ENCODE results near the gene OPN1MW3. TPM values are rescaled to one million over a fixed set of nuclear protein-coding genes. Genes with fewer than 3 reads are reported as not detected.
A peak's percentile ranks its signal among the peaks of the same experiment; 100 is the strongest.

Gene OPN1MW3
- total RNA-seq, 2 donors from 2014 or later: not detected

GRCh38 chrX:154308108-154308946 lies 50.9 kb downstream of the OPN1MW3 start:
- peak; percentile 73 for DNase-seq (ENCODE audit: low spot score)
- no peaks in the 10 kb centered on the region for H3K9me3 ChIP-seq
- TF ChIP-seq, protein P1, sequence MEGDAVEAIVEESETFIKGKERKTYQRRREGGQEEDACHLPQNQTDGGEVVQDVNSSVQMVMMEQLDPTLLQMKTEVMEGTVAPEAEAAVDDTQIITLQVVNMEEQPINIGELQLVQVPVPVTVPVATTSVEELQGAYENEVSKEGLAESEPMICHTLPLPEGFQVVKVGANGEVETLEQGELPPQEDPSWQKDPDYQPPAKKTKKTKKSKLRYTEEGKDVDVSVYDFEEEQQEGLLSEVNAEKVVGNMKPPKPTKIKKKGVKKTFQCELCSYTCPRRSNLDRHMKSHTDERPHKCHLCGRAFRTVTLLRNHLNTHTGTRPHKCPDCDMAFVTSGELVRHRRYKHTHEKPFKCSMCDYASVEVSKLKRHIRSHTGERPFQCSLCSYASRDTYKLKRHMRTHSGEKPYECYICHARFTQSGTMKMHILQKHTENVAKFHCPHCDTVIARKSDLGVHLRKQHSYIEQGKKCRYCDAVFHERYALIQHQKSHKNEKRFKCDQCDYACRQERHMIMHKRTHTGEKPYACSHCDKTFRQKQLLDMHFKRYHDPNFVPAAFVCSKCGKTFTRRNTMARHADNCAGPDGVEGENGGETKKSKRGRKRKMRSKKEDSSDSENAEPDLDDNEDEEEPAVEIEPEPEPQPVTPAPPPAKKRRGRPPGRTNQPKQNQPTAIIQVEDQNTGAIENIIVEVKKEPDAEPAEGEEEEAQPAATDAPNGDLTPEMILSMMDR (IDR thresholded peaks at IDR 0.05): peak; percentile 45 to 81
- no peak overlapping the region for H3K4me3 ChIP-seq
- no peaks in the 10 kb centered on the region for H3K4me1 ChIP-seq
- H3K36me3 ChIP-seq: no peaks in the 10 kb centered on the region
- no peaks in the 10 kb centered on the region for H3K27me3 ChIP-seq
- H3K27ac ChIP-seq: no peak overlapping the region

DNA sequence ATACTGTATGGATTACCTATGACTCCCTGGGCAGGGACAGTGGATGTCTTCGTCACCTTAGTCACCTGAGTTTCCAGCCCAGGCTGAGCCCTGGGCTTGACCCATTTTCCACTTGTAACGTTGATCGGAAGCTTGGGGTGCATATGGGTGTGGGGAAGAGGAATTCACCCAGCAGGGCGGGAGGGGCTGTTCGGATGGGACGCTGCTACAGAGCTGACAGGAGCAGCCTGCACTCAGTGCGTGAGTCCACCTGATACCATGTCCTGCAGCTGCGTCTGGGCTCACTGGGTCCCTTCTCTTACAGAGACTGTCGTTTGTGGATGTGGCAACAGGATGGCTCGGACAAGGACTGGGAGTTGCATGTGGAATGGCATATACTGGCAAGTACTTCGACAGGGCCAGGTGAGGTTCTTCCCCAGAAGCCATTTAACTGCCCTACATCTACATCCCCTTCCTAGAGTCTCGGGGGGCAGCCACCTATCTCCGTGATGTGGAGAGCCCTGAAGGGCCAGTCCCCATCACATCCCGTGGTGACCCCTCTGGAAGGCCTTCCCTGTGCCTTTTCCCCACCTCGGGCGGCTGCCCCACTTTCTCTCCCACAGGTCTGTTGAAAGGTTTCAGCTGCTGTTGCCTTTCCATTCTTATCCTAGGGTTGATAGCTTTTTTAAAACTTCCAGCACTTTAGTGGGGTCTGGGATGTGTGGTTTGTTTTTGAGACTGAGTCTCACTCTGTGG lies 51.8 kb downstream of the OPN1MW3 start:
- DNase-seq (ENCODE audit: low spot score): no peak
- Histone ChIP-seq H3K4me3 (no peak overlapping the region), H3K27ac (no peak overlapping the region), H3K27me3 (no peaks in the 10 kb centered on the region), H3K36me3 (no peaks in the 10 kb centered on the region), H3K9me3 (no peaks in the 10 kb centered on the region), H3K4me1 (no peaks in the 10 kb centered on the region)
- TF ChIP-seq, protein P1 (IDR thresholded peaks at IDR 0.05): no peak

GRCh38 chrX:154310616-154311536 lies 53.5 kb downstream of the OPN1MW3 start:
- H3K36me3 ChIP-seq: no peaks in the 10 kb centered on the region
- TF ChIP-seq, protein P1 (IDR thresholded peaks at IDR 0.05): no peak
- DNase-seq (ENCODE audit: low spot score): no peak
- H3K27me3 ChIP-seq: no peaks in the 10 kb centered on the region
- H3K27ac ChIP-seq: no peak overlapping the region
- no peak overlapping the region for H3K4me3 ChIP-seq
- no peaks in the 10 kb centered on the region for H3K4me1 ChIP-seq
- no peaks in the 10 kb centered on the region for H3K9me3 ChIP-seq

GRCh38 chrX:154312116-154312515 lies 54.7 kb downstream of the OPN1MW3 start:
- H3K27ac ChIP-seq: no peak overlapping the region
- no peaks in the 10 kb centered on the region for H3K9me3 ChIP-seq
- TF ChIP-seq, protein P1 (IDR thresholded peaks at IDR 0.05): no peak
- H3K27me3 ChIP-seq: no peaks in the 10 kb centered on the region
- H3K4me3 ChIP-seq: no peak overlapping the region
- no peaks in the 10 kb centered on the region for H3K36me3 ChIP-seq
- no peak for DNase-seq (ENCODE audit: low spot score)
- no peaks in the 10 kb centered on the region for H3K4me1 ChIP-seq

DNA sequence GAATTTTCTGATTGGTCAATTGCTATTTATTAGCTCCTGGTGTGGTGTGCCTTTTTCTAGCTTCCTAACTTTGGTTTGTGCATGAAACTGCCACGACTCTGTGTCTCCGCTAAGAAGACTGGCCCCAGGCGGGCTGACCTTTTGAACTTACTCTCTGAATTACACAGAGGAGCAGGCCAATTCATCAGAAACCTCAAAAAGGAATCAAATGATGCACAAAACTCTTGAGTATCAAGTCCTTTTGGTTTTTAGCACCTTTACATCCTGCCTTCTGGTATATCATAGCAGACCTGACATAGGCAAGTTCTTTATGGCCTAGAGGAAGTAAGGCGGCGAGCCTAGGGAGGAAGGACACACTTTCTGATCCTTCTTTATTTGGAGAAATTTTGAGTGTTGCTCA lies 55.8 kb downstream of the OPN1MW3 start:
- no peak for DNase-seq (ENCODE audit: low spot score)
- Histone ChIP-seq H3K4me3 (no peak overlapping the region), H3K9me3 (no peaks in the 10 kb centered on the region), H3K4me1 (no peaks in the 10 kb centered on the region), H3K36me3 (no peaks in the 10 kb centered on the region), H3K27ac (no peak overlapping the region), H3K27me3 (no peaks in the 10 kb centered on the region)
- TF ChIP-seq, protein P1 (IDR thresholded peaks at IDR 0.05): no peak

Measured in right atrium auricular region (tissue), 2 donors.